ENCODE data around the gene SCAMP2.

SCAMP2 gene

DNA sequence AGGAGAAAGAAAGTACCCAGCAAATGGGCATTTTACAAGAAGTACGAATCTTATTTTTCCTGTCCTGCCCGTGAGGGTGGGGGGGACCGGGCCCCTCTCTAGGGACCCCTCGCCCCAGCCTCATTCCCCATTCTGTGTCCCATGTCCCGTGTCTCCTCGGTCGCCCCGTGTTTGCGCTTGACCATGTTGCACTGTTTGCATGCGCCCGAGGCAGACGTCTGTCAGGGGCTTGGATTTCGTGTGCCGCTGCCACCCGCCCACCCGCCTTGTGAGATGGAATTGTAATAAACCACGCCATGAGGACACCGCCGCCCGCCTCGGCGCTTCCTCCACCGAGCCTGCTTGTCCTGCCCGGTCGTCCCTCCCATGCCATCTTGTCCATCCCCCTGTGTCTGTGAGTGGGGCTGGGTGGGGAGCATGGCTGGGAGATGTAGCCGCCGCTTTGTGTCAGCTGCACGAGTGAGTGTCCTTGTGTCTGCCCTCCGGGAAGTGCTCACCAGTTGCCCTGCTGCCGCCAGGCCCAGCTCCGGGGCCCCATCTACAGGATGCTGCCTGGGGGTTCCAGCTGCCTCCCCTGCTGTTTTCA, 70.2 kb downstream of the SCAMP2 start:
- TF ChIP-seq, protein P1, sequence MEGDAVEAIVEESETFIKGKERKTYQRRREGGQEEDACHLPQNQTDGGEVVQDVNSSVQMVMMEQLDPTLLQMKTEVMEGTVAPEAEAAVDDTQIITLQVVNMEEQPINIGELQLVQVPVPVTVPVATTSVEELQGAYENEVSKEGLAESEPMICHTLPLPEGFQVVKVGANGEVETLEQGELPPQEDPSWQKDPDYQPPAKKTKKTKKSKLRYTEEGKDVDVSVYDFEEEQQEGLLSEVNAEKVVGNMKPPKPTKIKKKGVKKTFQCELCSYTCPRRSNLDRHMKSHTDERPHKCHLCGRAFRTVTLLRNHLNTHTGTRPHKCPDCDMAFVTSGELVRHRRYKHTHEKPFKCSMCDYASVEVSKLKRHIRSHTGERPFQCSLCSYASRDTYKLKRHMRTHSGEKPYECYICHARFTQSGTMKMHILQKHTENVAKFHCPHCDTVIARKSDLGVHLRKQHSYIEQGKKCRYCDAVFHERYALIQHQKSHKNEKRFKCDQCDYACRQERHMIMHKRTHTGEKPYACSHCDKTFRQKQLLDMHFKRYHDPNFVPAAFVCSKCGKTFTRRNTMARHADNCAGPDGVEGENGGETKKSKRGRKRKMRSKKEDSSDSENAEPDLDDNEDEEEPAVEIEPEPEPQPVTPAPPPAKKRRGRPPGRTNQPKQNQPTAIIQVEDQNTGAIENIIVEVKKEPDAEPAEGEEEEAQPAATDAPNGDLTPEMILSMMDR (IDR thresholded peaks at IDR 0.05; ENCODE audit: low read depth, low read length): no peak
- no peak for TF ChIP-seq EZH2phosphoT487 (IDR thresholded peaks at IDR 0.05; ENCODE audit: low read depth)
- peaks cover 68% of the 10 kb centered on the region for H3K36me3 ChIP-seq (replicated peaks; ENCODE audit: low read depth, low read length)
- no peak overlapping the region for H3K27ac ChIP-seq (ENCODE audit: low read length)
- no peak overlapping the region for H2AFZ ChIP-seq (ENCODE audit: low read depth, low read length)
- H3K4me1 ChIP-seq (ENCODE audit: low read length): peaks cover 31% of the 10 kb centered on the region
- H3K4me2 ChIP-seq (ENCODE audit: low read length): no peak overlapping the region
- no peaks in the 10 kb centered on the region for H3K27me3 ChIP-seq (ENCODE audit: low read depth, low read length)
- H3K9ac ChIP-seq (ENCODE audit: low read length): no peak overlapping the region
- peaks cover 62% of the 10 kb centered on the region for H4K20me1 ChIP-seq (ENCODE audit: insufficient read depth, low read length)
- peaks cover 39% of the 10 kb centered on the region for H3K79me2 ChIP-seq (ENCODE audit: low read length)
- H3K9me3 ChIP-seq (ENCODE audit: insufficient read depth, low read length): no peaks in the 10 kb centered on the region
- no peak overlapping the region for H3K4me3 ChIP-seq (ENCODE audit: low read length)

DNA sequence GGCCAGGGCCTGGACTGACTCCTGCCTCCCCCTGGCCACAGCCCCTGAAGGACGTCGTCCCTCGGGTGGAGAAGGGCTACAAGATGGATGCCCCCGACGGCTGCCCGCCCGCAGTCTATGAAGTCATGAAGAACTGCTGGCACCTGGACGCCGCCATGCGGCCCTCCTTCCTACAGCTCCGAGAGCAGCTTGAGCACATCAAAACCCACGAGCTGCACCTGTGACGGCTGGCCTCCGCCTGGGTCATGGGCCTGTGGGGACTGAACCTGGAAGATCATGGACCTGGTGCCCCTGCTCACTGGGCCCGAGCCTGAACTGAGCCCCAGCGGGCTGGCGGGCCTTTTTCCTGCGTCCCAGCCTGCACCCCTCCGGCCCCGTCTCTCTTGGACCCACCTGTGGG, 70.9 kb downstream of the SCAMP2 start:
- Histone ChIP-seq H3K36me3 (replicated peaks; ENCODE audit: low read depth, low read length) (peaks cover 75% of the 10 kb centered on the region), H3K4me3 (ENCODE audit: low read length) (no peak overlapping the region), H3K4me1 (ENCODE audit: low read length) (peaks cover 36% of the 10 kb centered on the region), H3K9me3 (ENCODE audit: insufficient read depth, low read length) (no peaks in the 10 kb centered on the region), H2AFZ (ENCODE audit: low read depth, low read length) (no peak overlapping the region), H4K20me1 (ENCODE audit: insufficient read depth, low read length) (peaks cover 68% of the 10 kb centered on the region), H3K27me3 (ENCODE audit: low read depth, low read length) (no peaks in the 10 kb centered on the region), H3K79me2 (ENCODE audit: low read length) (peaks cover 46% of the 10 kb centered on the region), H3K27ac (ENCODE audit: low read length) (no peak overlapping the region), H3K9ac (ENCODE audit: low read length) (no peak overlapping the region), H3K4me2 (ENCODE audit: low read length) (no peak overlapping the region)
- no peak for TF ChIP-seq EZH2phosphoT487 (IDR thresholded peaks at IDR 0.05; ENCODE audit: low read depth)
- TF ChIP-seq, protein P1 (IDR thresholded peaks at IDR 0.05; ENCODE audit: low read depth, low read length): no peak

- TF ChIP-seq, protein P1 (IDR thresholded peaks at IDR 0.05; ENCODE audit: low read depth, low read length): no peak
- TF ChIP-seq EZH2phosphoT487 (IDR thresholded peaks at IDR 0.05; ENCODE audit: low read depth): no peak
- Histone ChIP-seq H3K4me1 (ENCODE audit: low read length) (peaks cover 44% of the 10 kb centered on the region), H3K27ac (ENCODE audit: low read length) (peak overlapping the region; percentile 72), H3K4me3 (ENCODE audit: low read length) (no peak overlapping the region), H2AFZ (ENCODE audit: low read depth, low read length) (no peak overlapping the region), H3K9ac (ENCODE audit: low read length) (no peak overlapping the region), H3K4me2 (ENCODE audit: low read length) (no peak overlapping the region), H3K79me2 (ENCODE audit: low read length) (peaks cover 54% of the 10 kb centered on the region), H3K36me3 (replicated peaks; ENCODE audit: low read depth, low read length) (peaks cover 76% of the 10 kb centered on the region), H4K20me1 (ENCODE audit: insufficient read depth, low read length) (peaks cover 77% of the 10 kb centered on the region), H3K27me3 (ENCODE audit: low read depth, low read length) (no peaks in the 10 kb centered on the region), H3K9me3 (ENCODE audit: insufficient read depth, low read length) (no peaks in the 10 kb centered on the region)
These were observed 71.7 kb downstream of the SCAMP2 start for GRCh38 chr15:74801311-74801997.

DNA sequence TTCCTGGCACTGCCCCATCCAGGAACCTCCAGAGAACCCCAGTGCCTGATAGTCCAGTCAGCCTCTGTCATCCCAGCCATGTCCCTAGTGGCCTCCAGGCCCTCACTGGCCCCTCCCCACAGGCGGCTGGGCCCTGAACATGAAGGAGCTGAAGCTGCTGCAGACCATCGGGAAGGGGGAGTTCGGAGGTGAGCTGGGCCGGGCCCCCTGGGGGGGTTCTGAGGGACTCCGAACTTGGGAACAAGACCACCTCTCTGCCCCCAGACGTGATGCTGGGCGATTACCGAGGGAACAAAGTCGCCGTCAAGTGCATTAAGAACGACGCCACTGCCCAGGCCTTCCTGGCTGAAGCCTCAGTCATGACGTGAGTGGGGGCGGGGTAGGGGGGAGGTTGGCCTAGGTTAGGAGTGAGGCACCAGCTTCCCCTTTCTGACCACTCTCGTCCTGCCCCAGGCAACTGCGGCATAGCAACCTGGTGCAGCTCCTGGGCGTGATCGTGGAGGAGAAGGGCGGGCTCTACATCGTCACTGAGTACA, 72.5 kb downstream of the SCAMP2 start:
- Histone ChIP-seq H3K27ac (ENCODE audit: low read length) (peak overlapping the region; percentile 72), H3K4me1 (ENCODE audit: low read length) (peaks cover 51% of the 10 kb centered on the region), H4K20me1 (ENCODE audit: insufficient read depth, low read length) (peaks cover 84% of the 10 kb centered on the region), H3K4me2 (ENCODE audit: low read length) (peak overlapping the region; percentile 12; the same call in 1 of the 2 replicates), H3K9ac (ENCODE audit: low read length) (peak overlapping the region; percentile 44; the same call in 1 of the 2 replicates), H3K36me3 (replicated peaks; ENCODE audit: low read depth, low read length) (peaks cover 81% of the 10 kb centered on the region), H2AFZ (ENCODE audit: low read depth, low read length) (no peak overlapping the region), H3K4me3 (ENCODE audit: low read length) (no peak overlapping the region), H3K9me3 (ENCODE audit: insufficient read depth, low read length) (no peaks in the 10 kb centered on the region), H3K79me2 (ENCODE audit: low read length) (peaks cover 63% of the 10 kb centered on the region), H3K27me3 (ENCODE audit: low read depth, low read length) (no peaks in the 10 kb centered on the region)
- no peak for TF ChIP-seq EZH2phosphoT487 (IDR thresholded peaks at IDR 0.05; ENCODE audit: low read depth)
- TF ChIP-seq, protein P1 (IDR thresholded peaks at IDR 0.05; ENCODE audit: low read depth, low read length): no peak
